ENCODE results near the gene PRKCQ. TPM values are rescaled to one million over a fixed set of nuclear protein-coding genes. Genes with fewer than 3 reads are reported as not detected.
A peak's percentile ranks its signal among the peaks of the same experiment; 100 is the strongest.

PRKCQ gene
- total and polyA plus RNA-seq, 3 experiments from 2014 or later, result 44.1 to 55.3 (median 46.7) TPM

DNA sequence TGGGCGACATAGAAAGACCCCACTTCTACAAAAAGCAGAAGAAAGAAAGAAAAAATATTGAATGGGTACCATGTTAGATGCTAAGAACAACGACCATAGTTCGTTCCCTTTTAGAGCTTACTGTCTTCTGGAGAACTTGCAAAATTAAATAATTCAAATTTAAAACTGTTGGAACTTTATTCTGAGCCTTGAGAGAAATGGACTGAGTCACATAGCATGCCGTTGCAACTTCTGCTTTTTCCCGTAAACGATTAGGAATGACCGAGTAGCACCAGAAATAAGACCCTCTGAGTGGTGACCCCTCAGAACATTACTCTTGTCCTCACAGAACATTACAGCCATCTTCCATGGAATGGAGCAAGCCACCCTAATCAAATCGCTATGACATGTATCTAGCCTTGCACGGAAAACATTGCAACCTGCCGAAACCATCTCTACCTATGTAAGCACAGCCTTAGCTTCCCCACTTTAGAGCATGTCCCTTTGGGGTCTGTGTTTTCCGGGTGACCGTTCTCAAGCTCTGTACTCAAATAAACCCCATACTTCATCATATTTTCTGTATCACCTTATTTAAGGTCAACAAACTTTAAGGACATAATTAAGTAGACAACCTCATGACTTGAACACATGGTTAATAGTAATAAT, 179.1 kb downstream of the PRKCQ start:
- POLR2A ChIA-PET, result interaction anchor here (1.3 to 2.4 kb wide), 2 partner anchors 9 to 198 kb away, joined by 3 to 23 read pairs; partner anchors contain the start of gene PFKFB3

DNA sequence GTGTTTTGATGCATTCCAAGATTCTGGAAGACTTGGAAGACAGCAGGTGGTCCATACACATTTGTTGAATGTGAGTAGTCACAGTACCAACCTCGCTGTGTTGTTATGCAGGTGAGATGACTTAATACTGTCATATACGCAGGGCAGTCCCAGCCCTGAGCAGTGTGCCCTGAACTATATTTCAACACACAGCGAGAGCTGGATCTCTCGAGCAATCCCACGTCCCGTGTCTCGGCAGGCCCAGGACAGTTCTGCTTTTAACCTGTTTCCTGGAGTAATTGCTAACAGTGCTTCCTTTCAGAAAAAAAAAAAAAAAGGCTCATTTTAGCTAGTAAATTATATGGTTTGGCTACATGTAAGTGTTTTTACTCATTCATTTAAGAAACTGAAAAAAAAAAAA, 179.7 kb downstream of the PRKCQ start:
- no peaks in the 10 kb centered on the region for H3K27me3 Mint-ChIP-seq
- H3K27me3 ChIP-seq (ENCODE audit: insufficient read depth, low read length, poor library complexity, severe bottlenecking), result no peaks in the 10 kb centered on the region
- no peak for DNase-seq
- H3K9me3 ChIP-seq (ENCODE audit: low read length), result no peaks in the 10 kb centered on the region
- H3K36me3 ChIP-seq (ENCODE audit: insufficient read depth, low read length), result no peaks in the 10 kb centered on the region
- H3K27ac ChIP-seq (ENCODE audit: low read depth, low read length), result no peak overlapping the region
- CTCF ChIA-PET, result interaction anchor here (1.3 to 7.1 kb wide), 10 partner anchors 9 to 314 kb away, joined by 3 to 137 read pairs (median 14); partner anchors contain the start of gene PFKFB3
- no peak overlapping the region for H3K4me3 ChIP-seq (ENCODE audit: low read length)
- H3K4me3 Mint-ChIP-seq, result no peak overlapping the region
- no peaks in the 10 kb centered on the region for H3K9me3 Mint-ChIP-seq
- H3K4me1 ChIP-seq (ENCODE audit: insufficient read depth, low read length), result peaks cover 6% of the 10 kb centered on the region
- H3K36me3 Mint-ChIP-seq, result no peaks in the 10 kb centered on the region
- POLR2A ChIA-PET, result no interaction called here
- H3K27ac Mint-ChIP-seq, result peak overlapping the region in 1 of 8 donors; percentile 17
- H3K4me1 Mint-ChIP-seq, result peaks cover 6 to 8% (median 6%) of the 10 kb centered on the region in 3 donors

More for the DNA sequence above, 179.1 kb downstream of the PRKCQ start:
- H3K27ac Mint-ChIP-seq, result peak overlapping the region in 1 of 8 donors; percentile 36
- Histone ChIP-seq H3K27me3 (ENCODE audit: insufficient read depth, low read length, poor library complexity, severe bottlenecking) (no peaks in the 10 kb centered on the region), H3K27ac (ENCODE audit: low read depth, low read length) (no peak overlapping the region), H3K9me3 (ENCODE audit: low read length) (no peaks in the 10 kb centered on the region), H3K36me3 (ENCODE audit: insufficient read depth, low read length) (no peaks in the 10 kb centered on the region), H3K4me3 (ENCODE audit: low read length) (no peak overlapping the region), H3K4me1 (ENCODE audit: insufficient read depth, low read length) (peaks cover 6% of the 10 kb centered on the region)
- H3K27me3 Mint-ChIP-seq, result no peaks in the 10 kb centered on the region
- no peak for DNase-seq
- no peaks in the 10 kb centered on the region for H3K9me3 Mint-ChIP-seq
- no peak overlapping the region for H3K4me3 Mint-ChIP-seq
- CTCF ChIA-PET, result interaction anchor here (0.7 to 7.1 kb wide), 46 partner anchors 9 to 390 kb away, joined by 3 to 137 read pairs (median 5); partner anchors contain the start of gene PFKFB3
- H3K36me3 Mint-ChIP-seq, result no peaks in the 10 kb centered on the region
- H3K4me1 Mint-ChIP-seq, result peaks cover 6 to 8% (median 6%) of the 10 kb centered on the region in 3 donors

DNA sequence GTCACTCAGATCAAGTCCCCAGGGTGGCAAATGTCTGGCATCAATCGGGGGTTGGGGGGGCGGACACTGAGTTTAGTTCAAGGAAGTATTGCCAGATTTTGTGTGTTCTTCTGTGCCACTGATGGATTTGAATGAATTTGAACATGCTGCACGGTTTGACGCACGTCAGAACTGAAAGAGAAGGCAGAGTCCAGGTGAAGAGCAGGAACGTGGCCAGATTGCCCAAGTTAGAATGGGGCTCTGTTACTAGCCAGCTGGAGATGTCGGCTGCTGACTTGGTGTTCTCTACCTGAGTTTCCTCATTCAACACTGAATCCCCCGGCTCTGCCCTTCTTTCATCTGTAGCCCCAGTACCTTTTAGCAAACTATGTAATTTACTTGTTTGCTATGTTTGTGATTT, 180.2 kb downstream of the PRKCQ start:
- Mint-ChIP-seq H3K27me3 (no peaks in the 10 kb centered on the region), H3K4me3 (no peak overlapping the region), H3K9me3 (no peaks in the 10 kb centered on the region), H3K27ac (peak overlapping the region in 1 of 8 donors; percentile 17), H3K36me3 (no peaks in the 10 kb centered on the region), H3K4me1 (peaks cover 6 to 8% (median 6%) of the 10 kb centered on the region in 3 donors)
- Histone ChIP-seq H3K27me3 (ENCODE audit: insufficient read depth, low read length, poor library complexity, severe bottlenecking) (no peaks in the 10 kb centered on the region), H3K9me3 (ENCODE audit: low read length) (no peaks in the 10 kb centered on the region), H3K4me3 (ENCODE audit: low read length) (no peak overlapping the region), H3K27ac (ENCODE audit: low read depth, low read length) (no peak overlapping the region), H3K36me3 (ENCODE audit: insufficient read depth, low read length) (no peaks in the 10 kb centered on the region), H3K4me1 (ENCODE audit: insufficient read depth, low read length) (peaks cover 6% of the 10 kb centered on the region)
- POLR2A ChIA-PET, result no interaction called here
- DNase-seq, result no peak
- CTCF ChIA-PET, result interaction anchor here (0.7 to 7.1 kb wide), 7 partner anchors 8 to 310 kb away, joined by 3 to 137 read pairs (median 15); partner anchors contain the start of gene PFKFB3

DNA sequence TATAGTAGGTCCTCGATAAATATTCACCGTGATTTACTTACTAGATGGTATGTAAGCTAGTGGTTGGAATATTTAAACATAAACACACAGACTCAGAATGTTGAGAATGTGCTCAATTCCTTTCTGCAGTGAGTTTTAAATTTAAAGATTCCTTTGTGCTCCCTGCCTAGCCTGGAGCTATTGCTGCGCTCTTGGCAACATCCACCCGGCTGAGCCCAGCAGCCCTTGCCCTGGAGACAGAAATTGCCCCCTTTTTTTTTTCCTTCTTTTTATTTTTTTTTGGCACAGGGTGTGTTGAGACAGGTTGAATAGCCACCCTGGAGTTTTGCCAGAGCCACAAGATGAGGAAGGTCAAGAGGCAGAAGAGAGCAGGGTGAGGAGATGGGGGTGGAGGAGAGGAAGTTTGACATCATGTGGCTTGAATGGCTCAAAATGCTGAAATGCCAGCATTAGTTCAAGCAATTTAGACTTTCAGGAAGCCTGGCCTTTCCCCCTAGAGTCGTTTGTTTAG, 180.8 kb downstream of the PRKCQ start:
- no peaks in the 10 kb centered on the region for H3K27me3 ChIP-seq (ENCODE audit: insufficient read depth, low read length, poor library complexity, severe bottlenecking)
- no peaks in the 10 kb centered on the region for H3K27me3 Mint-ChIP-seq
- H3K27ac ChIP-seq (ENCODE audit: low read depth, low read length), result no peak overlapping the region
- peaks cover 6 to 8% (median 6%) of the 10 kb centered on the region in 3 donors for H3K4me1 Mint-ChIP-seq
- no peaks in the 10 kb centered on the region for H3K9me3 Mint-ChIP-seq
- no peak for DNase-seq
- H3K36me3 ChIP-seq (ENCODE audit: insufficient read depth, low read length), result no peaks in the 10 kb centered on the region
- H3K9me3 ChIP-seq (ENCODE audit: low read length), result no peaks in the 10 kb centered on the region
- H3K4me3 ChIP-seq (ENCODE audit: low read length), result no peak overlapping the region
- peak overlapping the region in 1 of 8 donors; percentile 15 for H3K27ac Mint-ChIP-seq
- H3K4me3 Mint-ChIP-seq, result no peak overlapping the region
- POLR2A ChIA-PET, result interaction anchor here (1.8 kb wide), 1 partner anchor 51 kb away, joined by 6 read pairs; no protein-coding TSS in a partner anchor
- H3K4me1 ChIP-seq (ENCODE audit: insufficient read depth, low read length), result peaks cover 6% of the 10 kb centered on the region
- CTCF ChIA-PET, result interaction anchor here (0.7 to 7.1 kb wide), 6 partner anchors 10 to 313 kb away, joined by 3 to 137 read pairs (median 8); partner anchors contain the start of gene PFKFB3
- H3K36me3 Mint-ChIP-seq, result peaks cover 0 to 2% (median 0%) of the 10 kb centered on the region in 3 donors

DNA sequence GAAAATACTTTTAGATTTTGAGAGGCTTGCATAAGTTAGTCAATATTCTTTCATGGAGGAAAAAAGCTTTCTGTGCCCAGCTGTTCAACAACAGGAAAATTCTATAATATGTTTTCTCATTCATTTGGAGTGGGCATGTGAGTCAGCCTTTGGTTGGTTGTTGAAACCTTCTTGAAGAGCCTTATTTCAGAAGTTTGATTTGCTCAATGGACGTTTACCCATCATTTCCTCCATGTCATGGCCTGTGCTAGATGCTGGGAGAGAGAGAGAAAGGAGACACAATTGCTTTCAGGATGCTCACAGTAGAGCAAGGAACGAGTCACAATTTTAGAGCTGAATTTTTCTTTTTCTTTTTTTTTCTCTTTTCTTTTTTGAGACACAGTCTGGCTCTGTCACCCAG, 181.7 kb downstream of the PRKCQ start:
- H3K9me3 Mint-ChIP-seq, result no peaks in the 10 kb centered on the region
- no peaks in the 10 kb centered on the region for H3K27me3 ChIP-seq (ENCODE audit: insufficient read depth, low read length, poor library complexity, severe bottlenecking)
- no peaks in the 10 kb centered on the region for H3K9me3 ChIP-seq (ENCODE audit: low read length)
- no peak for DNase-seq
- H3K36me3 Mint-ChIP-seq, result peaks cover 0 to 2% (median 0%) of the 10 kb centered on the region in 3 donors
- no peaks in the 10 kb centered on the region for H3K36me3 ChIP-seq (ENCODE audit: insufficient read depth, low read length)
- no peak overlapping the region for H3K27ac Mint-ChIP-seq
- peaks cover 6% of the 10 kb centered on the region for H3K4me1 ChIP-seq (ENCODE audit: insufficient read depth, low read length)
- POLR2A ChIA-PET, result interaction anchor here (1.8 kb wide), 1 partner anchor 50 kb away, joined by 6 read pairs; no protein-coding TSS in a partner anchor
- CTCF ChIA-PET, result interaction anchor here (1.6 to 7.1 kb wide), 3 partner anchors 11 to 312 kb away, joined by 7 to 137 read pairs (median 10); partner anchors contain the start of gene PFKFB3
- H3K4me3 ChIP-seq (ENCODE audit: low read length), result no peak overlapping the region
- no peaks in the 10 kb centered on the region for H3K27me3 Mint-ChIP-seq
- H3K4me1 Mint-ChIP-seq, result peaks cover 6 to 8% (median 6%) of the 10 kb centered on the region in 3 donors
- H3K27ac ChIP-seq (ENCODE audit: low read depth, low read length), result no peak overlapping the region
- H3K4me3 Mint-ChIP-seq, result no peak overlapping the region

DNA sequence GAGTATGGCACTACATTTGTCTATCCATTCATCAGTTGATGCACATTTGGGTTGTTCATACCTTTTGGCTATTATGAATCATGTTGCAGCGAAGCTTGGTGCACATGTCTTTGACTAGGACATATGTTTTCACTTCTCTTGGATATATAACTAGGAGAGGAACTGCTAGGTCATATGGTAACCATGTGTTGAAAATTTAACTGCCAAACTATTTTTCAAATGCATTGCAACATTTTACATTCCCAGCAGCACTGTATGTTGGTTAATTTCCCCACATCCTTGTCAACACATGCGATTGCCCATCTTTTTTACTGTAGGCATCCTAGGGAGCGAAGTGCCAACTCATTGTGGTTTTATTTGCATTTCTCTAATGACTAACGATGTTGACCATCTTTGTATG, 183.4 kb downstream of the PRKCQ start:
- no peak overlapping the region for H3K4me3 Mint-ChIP-seq
- CTCF ChIA-PET, result interaction anchor here (1.4 to 2.2 kb wide), 2 partner anchors 13 to 194 kb away, joined by 3 to 7 read pairs; partner anchors contain the start of gene PFKFB3
- no peak overlapping the region for H3K27ac ChIP-seq (ENCODE audit: low read depth, low read length)
- H3K9me3 Mint-ChIP-seq, result peaks cover 0 to 2% (median 0%) of the 10 kb centered on the region in 5 donors
- peaks cover 0 to 4% (median 0%) of the 10 kb centered on the region in 3 donors for H3K36me3 Mint-ChIP-seq
- H3K4me1 ChIP-seq (ENCODE audit: insufficient read depth, low read length), result peaks cover 1% of the 10 kb centered on the region
- no peaks in the 10 kb centered on the region for H3K27me3 ChIP-seq (ENCODE audit: insufficient read depth, low read length, poor library complexity, severe bottlenecking)
- no peak overlapping the region for H3K4me3 ChIP-seq (ENCODE audit: low read length)
- no peaks in the 10 kb centered on the region for H3K27me3 Mint-ChIP-seq
- H3K4me1 Mint-ChIP-seq, result peaks cover 1% of the 10 kb centered on the region in 3 donors
- POLR2A ChIA-PET, result interaction anchor here (0.6 kb wide), 1 partner anchor 50 kb away, joined by 3 read pairs; no protein-coding TSS in a partner anchor
- no peak overlapping the region for H3K27ac Mint-ChIP-seq
- H3K9me3 ChIP-seq (ENCODE audit: low read length), result no peaks in the 10 kb centered on the region
- no peaks in the 10 kb centered on the region for H3K36me3 ChIP-seq (ENCODE audit: insufficient read depth, low read length)
- no peak for DNase-seq

DNA sequence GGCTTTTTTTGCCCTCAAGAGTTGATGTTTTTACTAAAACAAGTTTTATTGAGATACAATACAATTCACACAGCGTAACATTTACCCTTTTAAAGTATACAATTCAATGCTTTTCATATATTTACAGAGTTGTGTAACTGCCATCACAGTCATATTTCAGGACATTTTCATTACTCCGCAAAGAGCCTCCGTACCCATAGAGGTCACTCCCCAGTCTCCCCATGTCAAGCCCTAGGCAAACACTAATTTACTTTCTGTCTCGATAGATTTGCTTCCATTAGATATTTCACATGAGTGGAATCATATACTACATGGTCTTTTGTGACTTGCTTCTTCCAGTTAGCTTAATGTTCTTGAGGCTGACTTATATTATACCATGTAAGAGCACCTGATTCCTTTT, 183.8 kb downstream of the PRKCQ start:
- DNase-seq, result no peak
- Mint-ChIP-seq H3K9me3 (peaks cover 0 to 5% (median under 1%) of the 10 kb centered on the region in 5 donors), H3K36me3 (peaks cover 0 to 4% (median 1%) of the 10 kb centered on the region in 3 donors), H3K27me3 (no peaks in the 10 kb centered on the region), H3K27ac (no peak overlapping the region), H3K4me3 (no peak overlapping the region), H3K4me1 (no peaks in the 10 kb centered on the region)
- ChIA-PET POLR2A (no interaction called here), CTCF (interaction anchor here (1.0 to 2.2 kb wide), 4 partner anchors 10 to 223 kb away, joined by 3 to 7 read pairs (median 4); partner anchors contain the start of gene PFKFB3)
- Histone ChIP-seq H3K9me3 (ENCODE audit: low read length) (no peaks in the 10 kb centered on the region), H3K27me3 (ENCODE audit: insufficient read depth, low read length, poor library complexity, severe bottlenecking) (no peaks in the 10 kb centered on the region), H3K27ac (ENCODE audit: low read depth, low read length) (no peak overlapping the region), H3K4me3 (ENCODE audit: low read length) (no peak overlapping the region), H3K36me3 (ENCODE audit: insufficient read depth, low read length) (no peaks in the 10 kb centered on the region), H3K4me1 (ENCODE audit: insufficient read depth, low read length) (no peaks in the 10 kb centered on the region)

DNA sequence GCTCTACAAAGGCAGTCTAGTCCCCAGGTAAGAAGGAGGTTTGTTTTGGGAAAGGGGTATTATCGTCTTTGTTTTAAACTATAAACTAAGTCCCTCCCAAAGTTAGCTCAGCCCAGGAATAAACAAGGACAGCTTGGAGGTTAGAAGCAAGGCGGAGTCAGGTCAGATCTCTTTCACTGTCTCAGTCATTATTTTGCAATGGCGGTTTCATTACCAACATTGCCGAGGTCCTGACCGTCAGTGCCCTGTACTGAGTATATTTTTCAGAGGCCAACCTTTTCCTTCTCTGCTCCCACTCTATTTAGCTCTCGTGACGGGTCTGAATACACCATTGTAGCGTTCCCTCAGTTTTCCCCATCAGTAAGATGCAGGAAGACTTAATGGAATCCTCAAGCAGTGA, 184.5 kb downstream of the PRKCQ start:
- H3K4me3 Mint-ChIP-seq, result no peak overlapping the region
- Histone ChIP-seq H3K9me3 (ENCODE audit: low read length) (no peaks in the 10 kb centered on the region), H3K4me3 (ENCODE audit: low read length) (no peak overlapping the region), H3K27me3 (ENCODE audit: insufficient read depth, low read length, poor library complexity, severe bottlenecking) (no peaks in the 10 kb centered on the region), H3K4me1 (ENCODE audit: insufficient read depth, low read length) (no peaks in the 10 kb centered on the region), H3K36me3 (ENCODE audit: insufficient read depth, low read length) (no peaks in the 10 kb centered on the region), H3K27ac (ENCODE audit: low read depth, low read length) (no peak overlapping the region)
- H3K36me3 Mint-ChIP-seq, result peaks cover 0 to 7% (median 4%) of the 10 kb centered on the region in 3 donors
- peaks cover 1 to 8% (median 5%) of the 10 kb centered on the region in 5 donors for H3K9me3 Mint-ChIP-seq
- ChIA-PET CTCF (interaction anchor here (1.0 to 2.2 kb wide), 4 partner anchors 10 to 222 kb away, joined by 3 to 7 read pairs (median 4); partner anchors contain the start of gene PFKFB3), POLR2A (no interaction called here)
- H3K4me1 Mint-ChIP-seq, result no peaks in the 10 kb centered on the region
- DNase-seq, result no peak
- no peak overlapping the region for H3K27ac Mint-ChIP-seq
- no peaks in the 10 kb centered on the region for H3K27me3 Mint-ChIP-seq
